H9 (cell line): Measurements from ENCODE around the gene LATS2. TPM values are rescaled to one million over a fixed set of nuclear protein-coding genes. Genes with fewer than 3 reads are reported as not detected.
"Not testable (repeated sequence)": the region's sequence is repeated elsewhere in the genome, so short reads cannot be mapped to it uniquely, and the experiment has no call there.

ENCODE experiments used
- DNase-seq: peaks from one replicate; pipeline ENCODE4 v3.0.0-alpha.2; 2017
- H2AFZ ChIP-seq: one replicate; pipeline ENCODE4 v1.6.1; 2013; ENCODE audit warnings: mild to moderate bottlenecking, low read length, control low read depth, moderate library complexity
- H2AK5ac ChIP-seq: 2 replicates; pipeline ENCODE4 v1.6.1; 2013; ENCODE audit warnings: low read length, control low read depth, mixed read lengths; ENCODE audit not compliant: insufficient read length
- H2BK120ac ChIP-seq: one replicate; pipeline ENCODE4 v1.6.1; 2013; ENCODE audit warnings: low read depth, mild to moderate bottlenecking, low read length, control low read depth, inconsistent platforms; ENCODE audit not compliant: poor library complexity, severe bottlenecking
- H2BK12ac ChIP-seq: 2 replicates; pipeline ENCODE4 v1.6.1; 2013; ENCODE audit warnings: low read length, control low read depth, mixed read lengths, low read depth; ENCODE audit not compliant: insufficient read length
- H2BK15ac ChIP-seq: 2 replicates; pipeline ENCODE4 v1.6.1; 2013; ENCODE audit warnings: low read depth, low read length, control low read depth
- H2BK20ac ChIP-seq: one replicate; pipeline ENCODE4 v1.6.1; 2013; ENCODE audit warnings: low read depth, mild to moderate bottlenecking, low read length, control low read depth, inconsistent platforms; ENCODE audit not compliant: poor library complexity, severe bottlenecking
- H2BK5ac ChIP-seq: 2 replicates; pipeline ENCODE4 v1.6.1; 2013; ENCODE audit warnings: low read length, control low read depth, mixed read lengths; ENCODE audit not compliant: insufficient read length
- H3K14ac ChIP-seq: 2 replicates; pipeline ENCODE4 v1.6.1; 2013; ENCODE audit warnings: low read length, control low read depth; ENCODE audit not compliant: insufficient read depth
- H3K18ac ChIP-seq: 2 replicates; pipeline ENCODE4 v1.6.1; 2013; ENCODE audit warnings: low read depth, mild to moderate bottlenecking, mixed read lengths, low read length, control low read depth; ENCODE audit not compliant: insufficient read length
- H3K23ac ChIP-seq: 2 replicates; pipeline ENCODE4 v1.6.1; 2013; ENCODE audit warnings: low read length, control low read depth, mixed read lengths, low read depth; ENCODE audit not compliant: insufficient read length
- H3K23me2 ChIP-seq: 2 replicates; pipeline ENCODE4 v1.6.1; 2013; ENCODE audit warnings: low read depth, mild to moderate bottlenecking, mixed read lengths, low read length, control low read depth; ENCODE audit not compliant: insufficient read length, poor library complexity, severe bottlenecking
- H3K27ac ChIP-seq: 2 replicates; pipeline ENCODE4 v1.5.1; 2013; ENCODE audit warnings: low read length, control low read depth, mixed read lengths, low read depth; ENCODE audit not compliant: insufficient read length
- H3K27me3 ChIP-seq: 2 replicates; pipeline ENCODE4 v1.6.1; 2013; ENCODE audit warnings: low read length, control low read depth, inconsistent platforms; ENCODE audit not compliant: insufficient read depth
- H3K4ac ChIP-seq: 2 replicates; pipeline ENCODE4 v1.6.1; 2013; ENCODE audit warnings: low read depth, mild to moderate bottlenecking, control low read depth, inconsistent platforms, low read length, moderate library complexity
- H3K4me1 ChIP-seq: 2 replicates; pipeline ENCODE4 v1.6.1; 2013; ENCODE audit warnings: low read length, control low read depth, inconsistent platforms; ENCODE audit not compliant: insufficient read depth
- H3K4me2 ChIP-seq: 2 replicates; pipeline ENCODE4 v1.6.1; 2013; ENCODE audit warnings: low read length, control low read depth, mixed read lengths; ENCODE audit not compliant: insufficient read length, insufficient read depth
- H3K56ac ChIP-seq: 2 replicates; pipeline ENCODE4 v1.6.1; 2013; ENCODE audit warnings: low read depth, mild to moderate bottlenecking, mixed read lengths, low read length, control low read depth; ENCODE audit not compliant: insufficient read length
- H3K79me1 ChIP-seq: 2 replicates; pipeline ENCODE4 v1.6.1; 2013; ENCODE audit warnings: low read depth, mild to moderate bottlenecking, moderate library complexity, low read length, control low read depth, inconsistent platforms; ENCODE audit not compliant: insufficient read depth, poor library complexity, severe bottlenecking
- H3K79me2 ChIP-seq: 2 replicates; pipeline ENCODE4 v1.6.1; 2013; ENCODE audit warnings: low read length, control low read depth, inconsistent platforms; ENCODE audit not compliant: insufficient read depth
- H3K9ac ChIP-seq: 2 replicates; pipeline ENCODE4 v1.6.1; 2013; ENCODE audit warnings: low read length, control low read depth, mixed read lengths; ENCODE audit not compliant: insufficient read length; ENCODE audit errors: extremely low read depth
- H3K9me3 ChIP-seq: one replicate; pipeline ENCODE4 v1.6.1; 2013; ENCODE audit warnings: low read depth, low read length, inconsistent platforms; ENCODE audit not compliant: control insufficient read depth
- H3T11ph ChIP-seq: one replicate; pipeline ENCODE4 v1.6.1; 2013; ENCODE audit warnings: mild to moderate bottlenecking, low read length, control low read depth, inconsistent platforms
- H4K20me1 ChIP-seq: one replicate; pipeline ENCODE4 v1.6.1; 2013; ENCODE audit not compliant: control insufficient read depth, insufficient read length, insufficient read depth
- H4K5ac ChIP-seq: 2 replicates; pipeline ENCODE4 v1.6.1; 2013; ENCODE audit warnings: low read depth, mild to moderate bottlenecking, mixed read lengths, low read length, control low read depth; ENCODE audit not compliant: insufficient read length
- H4K8ac ChIP-seq: replicated peaks from 2 replicates; pipeline ENCODE4 v1.6.1; 2013; ENCODE audit warnings: low read length, control low read depth, mixed read lengths, low read depth; ENCODE audit not compliant: insufficient read length
- H4K91ac ChIP-seq: 2 replicates; pipeline ENCODE4 v1.6.1; 2013; ENCODE audit warnings: low read depth, mild to moderate bottlenecking, moderate library complexity, mixed read lengths, low read length, control low read depth; ENCODE audit not compliant: insufficient read length
- H3K27ac Mint-ChIP-seq, 3 experiments: 2 replicates in 2 of 3; 3 replicates in 1 of 3; pipeline ENCODE4 v1.8.0; 2020 to 2021; ENCODE audit warnings: mixed read lengths in 3 of 3, mild to moderate bottlenecking in 1 of 3, moderate library complexity in 1 of 3
- H3K27me3 Mint-ChIP-seq: 2 replicates; pipeline ENCODE4 v1.8.0; 2021; ENCODE audit warnings: low read depth, mild to moderate bottlenecking, moderate library complexity, mixed read lengths
- H3K36me3 Mint-ChIP-seq, 3 experiments: 2 replicates in 2 of 3; 3 replicates in 1 of 3; pipeline ENCODE4 v1.8.0; 2020 to 2021; ENCODE audit warnings: low read depth in 3 of 3, mixed read lengths in 3 of 3; ENCODE audit not compliant: insufficient read depth in 1 of 3
- H3K4me1 Mint-ChIP-seq, 2 experiments: 2 replicates each; pipeline ENCODE4 v1.8.0; 2020; ENCODE audit warnings: mixed read lengths in 2 of 2
- H3K4me3 Mint-ChIP-seq, 2 experiments: 2 replicates in 1 of 2; 3 replicates in 1 of 2; pipeline ENCODE4 v1.8.0; 2020 to 2021; ENCODE audit warnings: mild to moderate bottlenecking in 2 of 2, mixed read lengths in 2 of 2, moderate library complexity in 1 of 2
- H3K9me3 Mint-ChIP-seq, 2 experiments: 2 replicates in 1 of 2; 3 replicates in 1 of 2; pipeline ENCODE4 v1.8.0; 2020; ENCODE audit warnings: mild to moderate bottlenecking in 2 of 2, mixed read lengths in 2 of 2, moderate library complexity in 1 of 2
- CTCF ChIP-seq: fragments of 200-600 bp; sonication (generic); conservative IDR thresholded peaks from 3 replicates; pipeline ENCODE4 v1.8.0; 2021; ENCODE audit warnings: antibody characterized with exemption, mild to moderate bottlenecking
- WGBS: extraction: QIAGEN DNeasy Blood & Tissue Kit; methylation state at CpG from one replicate; pipeline ENCODE4 v1.1.7; 2013; ENCODE audit warnings: missing lambda C conversion rate, low lambda C conversion rate, mixed read lengths; ENCODE audit not compliant: insufficient read length; ENCODE audit errors: extremely low coverage; 5-methylcytosine and 5-hydroxymethylcytosine counted together
- total RNA-seq: library from RNA; stranded (reverse); gene quantifications from 2 replicates; pipeline ENCODE4 v1.2.1, GENCODE V29; 2021

LATS2 gene
- total RNA-seq, 1 experiment from 2014 or later: 20.0 TPM

GRCh38 chr13:20942938-20943559 lies 118.3 kb downstream of the LATS2 start:
- Histone ChIP-seq H3K14ac (no peak overlapping the region), H3K4ac (no peak overlapping the region), H4K91ac (no peak overlapping the region), H2AK5ac (no peak overlapping the region), H4K5ac (no peak overlapping the region), H3K23ac (no peak overlapping the region), H4K8ac (no peak overlapping the region), H3K79me2 (no peaks in the 10 kb centered on the region), H2BK12ac (no peak overlapping the region), H3K18ac (no peak overlapping the region), H2BK15ac (no peak overlapping the region), H2BK20ac (no peak overlapping the region), H4K20me1 (no peaks in the 10 kb centered on the region), H3K27ac (no peak overlapping the region), H3K79me1 (no peaks in the 10 kb centered on the region), H2BK120ac (no peak overlapping the region), H3K27me3 (peaks cover 4% of the 10 kb centered on the region; the same call in 1 of the 2 replicates), H3K4me1 (no peaks in the 10 kb centered on the region; the same call in 1 of the 2 replicates), H3K23me2 (peaks cover 5% of the 10 kb centered on the region), H2AFZ (no peak overlapping the region), H3K9me3 (no peaks in the 10 kb centered on the region), H3K9ac (no peak overlapping the region), H3K56ac (no peak overlapping the region), H2BK5ac (no peak overlapping the region), H3K4me2 (no peak overlapping the region), H3T11ph (no peak overlapping the region)
- peaks cover 23 to 26% of the 10 kb centered on the region in 2 experiments for H3K4me1 Mint-ChIP-seq
- peaks cover 39% of the 10 kb centered on the region for H3K27me3 Mint-ChIP-seq
- no peak overlapping the region for H3K27ac Mint-ChIP-seq
- H3K4me3 Mint-ChIP-seq: no peak overlapping the region
- DNase-seq: no peak
- TF ChIP-seq CTCF: no peak
- WGBS: no CpG with 5 or more reads among the region's 22 CpGs
- no peaks in the 10 kb centered on the region for H3K9me3 Mint-ChIP-seq
- no peaks in the 10 kb centered on the region for H3K36me3 Mint-ChIP-seq

GRCh38 chr13:20940511-20940910 lies 120.9 kb downstream of the LATS2 start:
- H3K4me2 ChIP-seq: not testable (repeated sequence)
- no CpG with 5 or more reads among the region's 10 CpGs for WGBS

More at GRCh38 chr13:20940511-20940910, 120.9 kb downstream of the LATS2 start:
- H3K4me1 ChIP-seq, H2AFZ ChIP-seq, H4K91ac ChIP-seq, H3K9ac ChIP-seq, H3K4ac ChIP-seq, DNase-seq, H2BK20ac ChIP-seq, H3K27me3 ChIP-seq, H3K23me2 ChIP-seq, H2BK120ac ChIP-seq, H3K27ac ChIP-seq, H3K36me3 Mint-ChIP-seq, H3K79me2 ChIP-seq, H4K20me1 ChIP-seq, H4K8ac ChIP-seq, H3K9me3 Mint-ChIP-seq, H3K18ac ChIP-seq, H2AK5ac ChIP-seq, H3K27ac Mint-ChIP-seq, H4K5ac ChIP-seq, H3K4me3 Mint-ChIP-seq, H3K56ac ChIP-seq, H3K79me1 ChIP-seq, H3K9me3 ChIP-seq, H2BK12ac ChIP-seq, H2BK5ac ChIP-seq, H3K14ac ChIP-seq, H3K23ac ChIP-seq, H3T11ph ChIP-seq, H2BK15ac ChIP-seq: not testable (repeated sequence)
- peaks cover 18 to 21% of the 10 kb centered on the region in 2 experiments for H3K4me1 Mint-ChIP-seq
- H3K27me3 Mint-ChIP-seq: peaks cover 15% of the 10 kb centered on the region
